Activated T-cell treated with anti-CD3 and anti-CD28 coated beads for 48 hours (primary cell): ENCODE data around the gene HECW1.

Experiments
- DNase-seq: peaks from one replicate; pipeline ENCODE4 v3.0.0-alpha.2; 2020; ENCODE audit warnings: low read depth

HECW1 gene

DNA sequence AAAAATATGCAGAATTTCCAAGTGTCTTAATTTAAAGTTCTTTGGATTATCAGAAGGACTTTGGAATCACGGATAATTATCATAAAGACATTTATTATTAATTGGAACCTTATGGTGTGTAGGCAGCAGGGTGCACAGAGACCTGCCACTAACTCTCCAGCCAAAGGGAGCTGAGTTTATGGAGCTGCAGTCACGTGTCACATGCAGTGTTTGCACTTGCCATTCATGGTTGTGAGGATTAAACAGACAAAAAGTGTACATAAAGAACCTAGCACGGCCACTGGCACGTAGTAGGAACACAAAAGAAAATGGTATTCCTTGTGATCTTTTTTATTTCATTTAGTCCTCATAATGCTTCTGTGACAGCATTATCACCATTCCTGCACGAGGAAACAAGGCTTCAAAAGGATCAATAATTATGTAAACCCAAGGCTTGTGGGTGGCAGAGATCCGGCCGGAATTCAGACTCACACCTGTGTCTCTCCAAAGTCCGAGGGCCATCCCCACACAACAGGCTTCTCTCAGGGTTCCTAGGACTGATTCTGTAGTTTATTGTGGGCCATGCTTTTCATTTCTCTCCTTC, 326.5 kb downstream of the HECW1 start:
- DNase-seq = no peak

DNA sequence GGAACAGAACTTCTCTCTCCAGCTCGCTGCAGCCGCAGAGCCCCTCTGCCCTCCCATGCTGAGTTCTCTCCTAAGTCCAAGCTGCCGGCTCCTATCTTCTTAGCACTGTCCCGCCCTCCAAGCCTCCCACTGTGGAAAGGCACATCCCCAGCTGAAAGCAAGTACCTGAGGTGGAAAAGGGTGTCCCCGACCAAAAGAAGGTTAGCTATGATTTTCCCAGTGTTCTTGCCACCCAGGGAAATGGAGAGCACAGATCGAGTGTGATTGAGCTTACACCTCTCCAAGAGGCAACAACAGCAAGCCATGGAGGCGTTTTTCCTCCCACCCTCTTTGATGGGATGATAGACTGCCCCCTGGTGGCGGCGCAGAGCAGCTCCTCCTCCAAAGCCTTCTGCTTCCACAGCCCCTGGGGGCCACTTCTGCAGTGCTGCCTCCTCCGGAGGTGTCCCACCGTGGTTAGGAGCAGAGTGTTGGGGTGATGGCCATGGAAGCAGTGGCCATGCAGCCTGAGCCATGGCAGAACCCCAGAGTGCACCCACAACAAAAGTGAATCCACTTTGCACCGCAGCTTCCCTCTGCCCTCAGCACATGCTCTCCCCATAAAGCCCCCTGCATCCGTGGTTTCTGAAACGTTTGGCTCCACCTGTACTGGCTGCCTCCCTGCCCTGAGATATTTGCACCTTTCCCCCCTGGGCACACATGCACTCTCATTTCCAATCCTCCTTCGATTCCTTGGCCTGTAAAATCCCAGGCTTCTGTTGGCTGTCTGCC, 327.4 kb downstream of the HECW1 start:
- peak; percentile 52 for DNase-seq

DNA sequence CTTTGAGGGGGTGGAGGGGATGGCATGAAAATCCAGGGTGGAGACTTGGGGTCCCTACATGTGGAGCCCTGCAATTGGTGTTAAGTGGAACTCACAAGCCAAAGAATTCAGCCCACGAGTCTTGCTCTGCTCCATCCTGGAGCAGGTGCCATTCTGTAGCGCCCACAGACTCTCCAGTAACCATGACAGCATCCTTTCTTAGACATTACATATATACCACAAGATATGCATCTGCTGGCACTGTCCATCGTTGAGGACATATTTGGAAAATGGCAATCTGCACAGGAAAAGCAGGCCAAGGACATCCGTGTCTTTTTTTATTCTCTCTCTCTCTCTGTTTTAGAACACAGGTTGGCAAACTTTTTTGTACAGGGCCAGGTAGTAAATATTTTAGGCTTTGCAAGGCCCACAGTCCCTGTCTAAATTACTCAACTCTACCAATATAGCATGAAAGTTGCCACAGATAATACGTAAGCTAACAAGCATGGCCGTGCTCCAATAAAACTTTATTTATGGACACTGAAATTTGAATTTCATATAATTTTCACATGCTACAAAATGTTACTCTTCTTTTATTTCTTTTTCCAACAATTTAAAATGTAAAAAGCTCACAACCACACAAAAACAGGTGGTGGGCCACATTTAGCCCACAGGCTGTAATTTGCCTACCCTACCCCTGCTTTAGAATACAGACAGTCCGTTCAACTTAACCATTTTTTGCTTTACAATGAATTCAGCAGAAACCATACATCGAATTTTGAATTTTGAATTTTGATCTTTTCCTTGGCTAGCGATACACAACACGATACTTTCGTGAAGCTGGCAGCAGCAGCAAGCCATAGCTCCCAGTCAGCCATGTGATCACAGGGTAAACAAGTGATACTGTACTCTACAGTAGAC, 329.0 kb downstream of the HECW1 start:
- no peak for DNase-seq

DNA sequence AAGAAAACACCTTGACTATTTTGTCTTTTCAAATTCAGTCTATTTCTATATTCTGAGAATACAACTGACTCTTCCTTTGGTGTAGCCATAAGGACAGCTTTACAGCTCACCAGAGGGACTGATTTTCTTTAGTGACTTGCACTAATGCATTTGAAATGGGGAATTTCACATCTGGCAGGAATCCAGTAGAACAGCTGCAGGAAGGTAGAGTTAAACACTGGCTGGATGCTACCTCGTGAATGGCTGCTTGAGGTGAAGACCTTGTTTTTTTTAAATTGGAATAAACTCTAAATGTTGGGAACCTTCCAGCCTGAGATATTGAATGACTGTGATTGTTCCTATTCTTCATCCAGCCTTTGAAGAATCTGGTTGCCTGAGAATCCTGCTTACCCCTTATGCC, 330.9 kb downstream of the HECW1 start:
- no peak for DNase-seq

DNA sequence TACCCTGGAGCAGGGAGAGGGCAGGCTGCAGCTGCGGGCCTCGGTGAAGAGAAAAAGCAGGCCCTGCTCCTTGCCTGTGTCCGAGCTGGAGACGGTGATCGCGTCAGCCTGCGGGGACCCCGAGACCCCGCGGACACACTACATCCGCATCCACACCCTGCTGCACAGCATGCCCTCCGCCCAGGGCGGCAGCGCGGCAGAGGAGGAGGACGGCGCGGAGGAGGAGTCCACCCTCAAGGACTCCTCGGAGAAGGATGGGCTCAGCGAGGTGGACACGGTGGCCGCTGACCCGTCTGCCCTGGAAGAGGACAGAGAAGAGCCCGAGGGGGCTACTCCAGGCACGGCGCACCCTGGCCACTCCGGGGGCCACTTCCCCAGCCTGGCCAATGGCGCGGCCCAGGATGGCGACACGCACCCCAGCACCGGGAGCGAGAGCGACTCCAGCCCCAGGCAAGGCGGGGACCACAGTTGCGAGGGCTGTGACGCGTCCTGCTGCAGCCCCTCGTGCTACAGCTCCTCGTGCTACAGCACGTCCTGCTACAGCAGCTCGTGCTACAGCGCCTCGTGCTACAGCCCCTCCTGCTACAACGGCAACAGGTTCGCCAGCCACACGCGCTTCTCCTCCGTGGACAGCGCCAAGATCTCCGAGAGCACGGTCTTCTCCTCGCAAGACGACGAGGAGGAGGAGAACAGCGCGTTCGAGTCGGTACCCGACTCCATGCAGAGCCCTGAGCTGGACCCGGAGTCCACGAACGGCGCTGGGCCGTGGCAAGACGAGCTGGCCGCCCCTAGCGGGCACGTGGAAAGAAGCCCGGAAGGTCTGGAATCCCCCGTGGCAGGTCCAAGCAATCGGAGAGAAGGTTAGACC, 332.5 kb downstream of the HECW1 start:
- DNase-seq = no peak

DNA sequence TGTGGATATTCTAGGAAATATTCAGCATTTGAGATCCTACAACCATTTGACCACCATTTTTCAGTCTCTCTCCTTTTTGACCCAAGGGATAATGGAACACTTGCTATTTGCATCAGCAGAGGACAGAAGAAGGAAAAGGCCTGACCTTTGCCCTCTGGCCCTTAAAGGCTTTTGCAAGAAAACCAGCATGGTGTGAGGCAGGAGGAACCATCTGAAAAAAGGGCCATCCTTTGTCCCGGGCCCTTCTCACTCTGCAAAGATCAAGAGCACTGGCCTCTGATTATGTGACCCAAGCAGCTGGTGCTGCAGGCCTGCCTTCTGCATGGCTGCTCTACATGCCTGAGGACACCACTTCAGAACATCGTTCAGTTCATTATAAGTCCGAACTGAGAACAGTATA, 337.1 kb downstream of the HECW1 start:
- no peak for DNase-seq

DNA sequence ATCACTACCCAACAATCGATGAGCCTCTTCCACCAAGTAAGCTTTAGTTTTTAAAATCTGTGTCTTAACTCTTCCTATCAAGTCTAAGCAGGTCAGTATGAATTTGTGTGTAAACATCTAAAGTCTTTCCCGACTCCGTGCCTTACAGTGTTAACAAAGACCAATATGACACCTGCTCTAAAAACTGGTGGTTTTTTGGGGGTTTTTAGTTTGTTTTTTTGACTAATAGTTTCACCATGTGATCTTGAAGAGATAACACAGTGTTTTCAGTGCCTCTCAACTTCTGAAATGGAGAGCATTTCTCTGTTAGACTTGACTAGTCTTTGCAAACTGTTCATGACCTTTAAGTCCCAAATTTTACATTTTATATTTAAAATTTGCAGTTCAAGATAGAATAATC, 338.4 kb downstream of the HECW1 start:
- DNase-seq = no peak

DNA sequence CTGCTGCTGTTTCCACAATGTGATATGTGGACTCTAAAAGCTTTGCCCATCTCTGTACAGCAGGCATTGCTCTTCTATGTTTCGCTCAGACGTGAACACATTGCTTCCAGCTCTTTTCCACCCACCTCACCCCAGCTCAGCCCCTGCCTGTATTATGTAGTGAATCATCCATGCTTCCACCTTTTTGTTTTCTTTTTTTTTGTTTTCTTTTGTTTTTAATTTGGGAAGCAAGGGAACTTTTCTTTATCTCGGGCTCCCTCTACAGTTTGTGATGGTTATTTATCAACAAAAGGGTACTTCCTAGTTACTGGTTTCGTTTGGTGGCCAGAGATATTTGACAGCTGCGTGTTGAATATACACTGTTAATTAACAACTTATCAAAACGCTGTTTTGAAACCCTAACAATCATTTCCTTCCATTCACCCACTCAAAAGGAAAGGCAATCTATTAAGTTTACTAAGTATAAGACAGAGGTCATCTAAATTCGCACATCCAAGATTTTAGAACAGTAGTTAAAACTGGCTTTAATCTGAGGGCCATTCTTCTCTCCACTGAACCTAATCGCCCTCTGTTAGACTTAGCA, 342.6 kb downstream of the HECW1 start:
- DNase-seq = no peak

DNA sequence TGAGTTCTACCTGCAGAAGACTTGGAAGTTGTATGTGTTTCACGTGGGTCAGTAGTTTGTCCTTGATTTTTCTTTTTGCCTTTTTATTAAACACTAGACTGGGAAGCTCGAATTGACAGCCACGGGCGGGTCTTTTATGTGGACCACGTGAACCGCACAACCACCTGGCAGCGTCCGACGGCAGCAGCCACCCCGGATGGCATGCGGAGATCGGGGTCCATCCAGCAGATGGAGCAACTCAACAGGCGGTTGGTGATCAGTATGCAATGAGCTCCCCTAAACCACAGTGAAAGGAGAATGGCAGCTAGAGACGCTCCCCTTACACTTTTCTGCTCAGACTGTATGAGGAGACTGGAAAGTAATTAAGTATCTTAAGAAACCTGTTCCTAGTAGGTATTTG, 343.8 kb downstream of the HECW1 start:
- DNase-seq = no peak

DNA sequence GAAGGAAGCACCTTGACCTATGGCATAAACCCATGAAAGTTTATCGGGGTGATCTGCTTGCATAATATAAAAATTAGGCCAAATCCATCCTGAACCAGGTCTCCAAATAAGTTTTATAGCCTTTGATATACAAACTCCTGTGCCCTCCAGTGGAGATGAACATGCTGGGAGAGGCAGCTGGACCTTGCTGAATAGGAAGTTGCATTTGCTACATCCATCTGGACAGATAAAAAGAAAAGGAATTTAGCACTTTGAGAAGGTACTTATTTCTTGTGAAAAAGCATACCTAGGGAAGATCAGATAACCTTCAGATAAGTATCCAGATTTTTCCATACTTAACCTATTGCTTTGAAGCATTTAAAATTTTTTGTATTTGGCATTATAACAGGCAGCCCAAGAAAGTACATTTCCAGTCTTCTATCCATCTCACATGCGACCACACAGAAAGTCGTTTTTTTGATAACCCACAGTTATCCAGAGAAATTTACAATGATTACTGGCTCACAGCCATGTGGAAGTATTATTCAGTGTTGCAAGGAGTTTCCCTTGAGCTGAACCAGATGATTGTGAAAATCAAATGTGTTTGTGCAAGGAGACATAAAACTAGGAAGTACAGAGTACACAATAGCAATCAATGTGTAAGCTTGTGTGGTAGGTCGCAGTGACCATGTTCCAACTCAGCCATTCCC, 346.0 kb downstream of the HECW1 start:
- DNase-seq = no peak

DNA sequence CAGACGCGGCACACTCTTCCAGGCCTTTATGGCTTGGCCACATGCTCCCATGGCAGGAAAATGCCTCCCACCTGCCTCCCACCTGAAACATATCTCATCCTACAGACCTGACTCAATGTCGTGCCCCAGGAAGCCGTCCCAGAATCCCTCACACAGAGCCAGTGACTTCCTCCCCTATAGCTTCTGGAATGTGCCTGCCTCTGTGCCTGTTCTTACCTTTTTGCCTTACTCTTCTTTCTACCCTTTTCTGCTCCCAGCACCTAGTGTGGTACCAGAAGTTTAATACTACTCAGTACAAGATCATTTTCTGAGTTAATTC, 346.5 kb downstream of the HECW1 start:
- no peak for DNase-seq

DNA sequence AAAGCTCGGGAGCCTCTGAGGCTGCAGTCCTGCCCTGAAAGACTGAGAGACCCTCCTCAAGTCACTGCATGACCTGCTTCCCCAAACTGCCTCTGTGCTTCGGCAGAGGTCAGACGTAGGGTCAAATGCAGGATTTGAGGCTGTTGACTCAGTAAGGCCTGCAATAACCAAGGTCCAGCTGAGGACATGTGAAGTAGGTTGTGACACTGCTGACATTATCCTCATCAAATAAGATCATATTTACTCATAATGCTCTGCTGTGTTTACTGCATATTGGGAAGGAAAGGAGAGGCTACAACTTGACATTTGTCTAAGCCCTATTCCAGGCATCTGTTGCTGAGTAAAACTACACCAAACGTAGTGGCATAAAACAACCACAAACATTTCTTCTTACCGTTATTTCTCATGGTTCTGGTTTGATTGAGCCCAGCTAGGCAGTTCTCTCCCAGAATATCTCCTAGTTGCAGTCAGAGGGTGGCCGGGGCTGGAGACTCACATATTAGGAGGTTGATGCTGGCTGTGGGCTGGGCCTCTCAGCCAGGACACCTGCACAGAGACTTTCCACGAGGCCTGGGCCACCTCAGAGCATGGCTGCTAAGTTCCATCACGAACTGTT, 348.4 kb downstream of the HECW1 start:
- DNase-seq = no peak

DNA sequence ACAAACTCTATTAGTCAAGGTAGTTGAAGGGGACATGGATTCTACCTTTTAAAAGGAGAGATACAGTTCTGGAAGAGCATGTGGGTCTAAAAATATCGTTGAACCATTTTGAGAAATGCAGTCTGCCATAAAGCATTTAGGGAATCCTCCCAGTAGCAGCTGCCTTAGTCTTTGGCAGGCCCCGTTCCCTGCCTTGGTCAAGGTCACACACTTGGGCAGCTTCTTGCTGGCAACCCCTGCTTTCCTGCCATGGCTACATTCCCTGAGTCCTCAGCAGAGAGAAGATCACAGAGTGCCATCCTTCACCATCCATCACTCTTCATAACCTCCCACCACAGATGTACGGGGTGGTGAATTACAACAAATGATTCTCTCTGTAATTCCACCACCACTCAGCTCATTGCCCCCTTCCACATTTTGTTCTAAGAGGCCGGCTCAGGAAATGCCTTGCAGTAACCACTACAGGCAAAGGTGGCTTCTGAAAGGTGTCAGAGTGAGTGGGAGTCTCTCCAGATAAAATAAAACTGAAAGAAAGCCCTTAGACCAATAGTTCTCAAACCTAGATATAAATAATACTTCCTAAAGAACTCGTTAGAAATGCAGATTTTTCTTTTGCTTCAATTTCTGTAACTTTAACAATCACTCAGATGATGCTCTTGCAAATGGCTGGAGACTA, 349.0 kb downstream of the HECW1 start:
- DNase-seq = no peak

DNA sequence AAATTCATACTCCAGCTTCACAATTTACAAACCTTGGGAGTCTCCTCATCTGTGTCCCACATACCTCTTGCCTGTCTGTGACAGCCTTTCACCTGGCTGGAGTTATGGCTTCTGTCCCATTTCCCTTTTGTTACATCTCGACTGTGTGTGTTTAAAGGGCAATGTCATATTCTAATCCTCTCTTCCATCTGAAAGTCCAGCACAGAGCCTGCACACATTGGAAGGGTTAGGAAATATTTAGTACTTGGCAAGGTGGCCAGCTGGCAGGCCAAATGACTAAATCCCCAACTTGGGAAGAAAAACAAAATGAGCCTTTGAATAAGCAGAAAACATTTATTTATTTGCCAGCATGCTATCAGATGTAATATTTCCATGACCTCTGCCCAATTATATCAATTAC, 350.4 kb downstream of the HECW1 start:
- DNase-seq = no peak

DNA sequence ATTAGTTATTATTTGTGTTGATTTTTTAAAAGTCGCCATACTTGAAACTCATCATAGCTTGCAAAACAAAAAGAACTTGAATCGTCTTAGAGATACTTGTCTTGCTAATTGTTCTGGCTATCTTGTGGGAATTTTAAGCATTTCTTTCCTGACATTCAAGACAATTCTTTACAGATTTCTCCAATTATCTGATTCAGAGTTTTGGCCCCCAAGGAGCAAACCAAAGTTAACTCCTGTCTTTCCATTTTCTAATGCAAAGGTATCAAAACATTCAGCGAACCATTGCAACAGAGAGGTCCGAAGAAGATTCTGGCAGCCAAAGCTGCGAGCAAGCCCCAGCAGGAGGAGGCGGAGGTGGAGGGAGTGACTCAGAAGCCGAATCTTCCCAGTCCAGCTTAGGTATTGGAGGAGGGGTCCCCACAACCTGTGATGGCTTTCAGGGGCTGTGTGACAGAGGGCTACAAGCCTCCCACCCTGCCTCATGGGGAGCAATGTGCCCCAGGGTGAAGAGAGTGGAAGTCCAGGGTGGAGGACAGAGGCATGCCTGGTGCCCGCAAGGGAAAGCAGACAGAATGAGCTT, 351.0 kb downstream of the HECW1 start:
- no peak for DNase-seq

DNA sequence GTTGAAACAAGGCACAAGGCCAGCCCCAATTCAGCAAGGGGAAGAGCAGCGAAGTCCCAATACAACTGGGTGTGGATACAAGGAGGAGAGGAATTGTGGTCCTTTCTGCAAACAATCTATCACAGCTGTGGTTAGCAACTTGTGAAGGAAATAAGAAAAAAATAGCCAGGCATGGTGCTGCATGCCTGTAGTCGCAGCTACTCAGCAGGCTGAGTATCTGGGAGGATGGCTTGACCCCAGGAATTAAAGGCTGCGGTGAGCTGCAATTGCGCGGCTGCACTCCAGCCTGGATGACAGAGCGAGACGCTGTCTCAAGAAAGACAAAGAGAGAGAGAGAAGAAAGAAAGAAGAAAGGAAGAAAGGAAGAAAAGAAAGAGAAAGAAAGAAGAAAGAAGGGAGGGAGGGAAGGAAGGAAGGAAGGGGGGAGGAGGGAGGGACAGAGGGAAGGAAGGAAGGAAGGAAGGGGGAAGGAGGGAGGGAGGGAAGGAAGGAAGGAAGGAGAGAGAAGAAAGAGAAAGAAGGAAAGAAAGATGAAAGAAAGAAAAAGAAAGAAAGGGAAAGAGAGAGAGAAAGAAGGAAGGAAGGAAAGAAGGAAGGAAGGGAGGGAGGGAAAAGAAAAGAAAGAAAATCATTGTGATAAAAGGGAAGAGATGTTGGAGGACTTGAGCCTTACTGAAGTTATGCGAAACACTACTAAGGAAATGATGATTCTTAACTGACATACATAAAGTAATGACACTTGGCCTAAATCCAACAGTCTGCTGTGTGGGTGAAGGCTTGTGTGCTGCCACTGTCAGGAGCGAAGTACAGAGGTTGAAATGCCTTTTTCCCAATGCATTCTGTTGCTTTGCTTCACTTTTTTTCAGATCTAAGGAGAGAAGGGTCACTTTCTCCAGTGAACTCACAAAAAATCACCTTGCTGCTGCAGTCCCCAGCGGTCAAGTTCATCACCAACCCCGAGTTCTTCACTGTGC, 353.4 kb downstream of the HECW1 start:
- no peak for DNase-seq

DNA sequence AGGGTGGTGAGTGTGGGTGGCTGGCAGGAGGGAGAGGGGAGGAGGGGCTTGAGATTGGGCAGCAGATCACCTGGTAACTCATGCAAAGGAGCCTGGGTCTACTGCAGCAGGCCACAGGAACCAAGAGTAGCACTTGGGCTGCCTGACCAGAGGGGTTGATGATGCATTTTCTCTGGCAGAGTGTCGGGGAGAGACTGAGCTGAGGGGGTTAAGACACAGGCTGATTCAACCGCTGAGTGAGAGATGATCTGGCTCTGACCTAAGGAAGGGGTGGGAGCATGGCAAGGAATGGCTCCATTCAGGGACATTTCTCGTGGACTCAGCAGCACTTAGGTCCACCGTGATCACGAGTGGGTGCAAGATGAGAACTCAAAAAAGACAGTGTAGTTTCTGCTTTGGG, 355.0 kb downstream of the HECW1 start:
- DNase-seq = no peak

DNA sequence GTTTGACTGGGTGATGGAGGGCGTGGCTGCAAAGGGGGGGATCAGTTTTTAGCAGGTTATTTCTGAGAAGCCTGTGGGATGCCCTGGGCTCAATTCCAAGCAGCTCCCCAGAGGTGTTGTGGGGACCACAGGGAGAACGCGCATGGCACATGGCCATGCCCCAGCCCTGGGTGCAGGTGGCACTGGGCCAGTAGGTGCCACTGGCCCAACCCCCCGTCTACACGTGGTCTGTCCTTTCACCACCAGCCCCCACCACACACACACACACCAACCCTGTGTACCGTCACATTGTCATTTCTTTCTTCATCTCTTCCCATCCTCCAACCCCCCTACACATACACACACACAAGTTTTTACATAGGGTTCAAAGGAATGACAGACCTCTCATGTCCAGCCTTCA, 355.4 kb downstream of the HECW1 start:
- DNase-seq = no peak

DNA sequence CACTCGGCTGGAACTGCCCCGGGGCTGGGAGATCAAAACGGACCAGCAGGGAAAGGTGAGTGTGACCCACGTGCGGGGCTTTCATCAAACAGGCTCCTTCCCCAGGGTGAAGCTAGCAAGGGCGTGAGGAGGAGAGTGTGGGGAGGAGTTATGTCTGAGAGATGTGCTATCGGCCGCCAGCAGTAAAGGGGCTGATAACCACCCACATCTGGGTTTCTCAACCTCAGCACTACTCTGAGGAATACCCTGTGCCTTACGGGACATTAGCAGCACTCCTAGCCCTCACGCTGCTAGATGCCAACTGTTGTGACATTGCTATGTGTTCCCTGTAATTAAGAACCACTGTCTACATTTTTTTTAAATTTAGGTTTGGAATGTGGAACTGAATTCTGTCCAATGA, 356.6 kb downstream of the HECW1 start:
- no peak for DNase-seq
